Measurements from ENCODE around the gene SLC35F4. TPM values are rescaled to one million over a fixed set of nuclear protein-coding genes. Genes with fewer than 3 reads are reported as not detected.
A peak's percentile ranks its signal among the peaks of the same experiment; 100 is the strongest.
"Not testable (repeated sequence)": the region's sequence is repeated elsewhere in the genome, so short reads cannot be mapped to it uniquely, and the experiment has no call there.

SLC35F4 gene
- polyA plus RNA-seq, 1 donor, result 0.17 TPM

DNA sequence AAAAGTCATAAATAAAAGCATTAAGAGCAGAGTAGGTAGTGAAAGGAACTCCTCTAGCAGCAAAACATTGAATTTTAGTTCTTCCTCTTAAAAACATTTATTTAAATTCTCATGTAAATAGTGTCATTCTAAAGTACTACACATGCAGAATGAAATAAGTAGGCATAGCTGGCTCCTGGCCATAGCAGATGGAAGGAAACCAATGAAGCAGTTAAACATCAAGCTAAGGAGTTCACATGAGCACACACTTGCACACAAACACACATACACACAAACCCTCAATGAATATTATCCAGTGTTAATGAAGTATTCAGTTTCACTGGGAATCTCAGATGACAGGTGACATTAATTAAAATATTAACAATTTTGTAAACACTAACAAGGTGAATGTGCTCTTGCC is 69.3 kb downstream of the SLC35F4 start:
- DNase-seq, result no peak

GRCh38 chr14:57785058-57785457 is 80.8 kb downstream of the SLC35F4 start:
- DNase-seq, result no peak

GRCh38 chr14:57771801-57772200 is 94.1 kb downstream of the SLC35F4 start:
- DNase-seq, result no peak

DNA sequence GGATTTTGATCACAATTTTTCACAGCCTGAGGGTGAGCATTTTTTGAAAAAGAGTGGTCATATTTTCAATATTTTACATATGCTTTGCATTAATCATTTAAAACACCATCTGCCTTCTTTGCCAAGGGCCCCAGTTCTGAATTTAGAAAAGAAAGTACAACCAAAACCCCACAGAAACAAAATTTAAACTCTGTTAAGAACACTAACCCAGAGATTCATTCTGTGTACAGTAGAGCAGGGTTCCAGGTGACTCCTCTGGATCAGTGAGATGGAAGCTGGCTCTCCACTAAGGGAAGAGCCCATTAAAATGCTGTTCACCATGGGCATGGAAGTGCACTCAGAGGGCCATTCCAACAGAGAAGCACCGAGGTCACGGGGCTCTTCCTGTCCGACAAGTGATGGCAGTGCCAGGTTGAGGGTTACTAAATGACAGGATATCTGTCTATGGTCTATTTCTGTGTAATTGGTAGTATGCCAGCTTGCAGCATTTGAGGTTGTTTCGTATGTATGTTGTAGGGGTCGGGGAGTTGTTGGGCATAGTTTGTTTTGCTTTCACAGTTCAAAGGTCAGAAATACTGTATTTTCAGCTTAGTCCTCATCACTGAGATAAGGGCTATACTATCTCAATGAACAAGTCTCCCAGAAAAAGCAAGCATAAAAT is 95.9 kb downstream of the SLC35F4 start:
- no peak for DNase-seq

GRCh38 chr14:57761800-57762199 is 104.1 kb downstream of the SLC35F4 start:
- DNase-seq, result no peak

DNA sequence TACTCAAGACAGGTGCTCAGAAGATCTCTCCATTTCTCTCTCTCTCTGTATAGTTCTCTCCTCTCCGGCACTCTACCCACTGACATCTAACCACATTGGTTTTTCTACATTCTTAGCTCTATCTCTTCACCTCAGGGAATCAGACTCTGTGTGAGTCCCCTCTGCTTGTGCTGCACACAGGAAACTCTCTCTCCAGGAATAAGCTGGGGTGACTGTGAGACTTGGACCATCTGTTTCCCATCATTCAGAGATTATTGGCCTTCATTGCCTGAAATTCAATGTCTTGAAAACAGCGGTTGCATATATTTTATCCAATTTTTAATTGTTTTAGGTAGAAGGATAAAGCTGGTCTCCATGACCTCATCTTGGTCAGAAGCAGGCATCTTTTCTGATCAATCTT is 105.0 kb downstream of the SLC35F4 start:
- DNase-seq, result no peak

GRCh38 chr14:57755018-57755521 is 110.8 kb downstream of the SLC35F4 start:
- DNase-seq, result no peak

- no peak for DNase-seq
These were observed 111.4 kb downstream of the SLC35F4 start for GRCh38 chr14:57754527-57754926.

GRCh38 chr14:57753821-57754220 is 112.1 kb downstream of the SLC35F4 start:
- no peak for DNase-seq

GRCh38 chr14:57752142-57752695 is 113.7 kb downstream of the SLC35F4 start:
- not testable (repeated sequence) for DNase-seq

DNA sequence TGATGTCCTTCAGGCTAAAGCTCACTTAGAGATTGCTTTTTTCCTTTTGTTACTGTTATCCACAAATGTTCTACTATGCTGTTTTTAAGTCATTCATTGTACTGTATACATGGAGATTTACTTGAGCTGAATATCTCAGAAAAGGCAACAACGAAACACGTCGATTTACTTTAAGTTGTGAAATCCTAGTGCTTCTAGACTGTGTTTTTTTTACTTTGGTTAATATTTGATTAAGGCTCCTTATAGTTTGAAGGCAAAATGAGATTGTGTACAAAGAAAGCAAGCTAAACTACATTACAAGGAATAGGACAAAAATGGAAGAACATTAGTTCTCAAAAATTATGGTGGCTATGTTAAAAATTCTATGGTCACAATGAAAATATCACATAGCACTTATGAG is 114.5 kb downstream of the SLC35F4 start:
- DNase-seq, result no peak

DNA sequence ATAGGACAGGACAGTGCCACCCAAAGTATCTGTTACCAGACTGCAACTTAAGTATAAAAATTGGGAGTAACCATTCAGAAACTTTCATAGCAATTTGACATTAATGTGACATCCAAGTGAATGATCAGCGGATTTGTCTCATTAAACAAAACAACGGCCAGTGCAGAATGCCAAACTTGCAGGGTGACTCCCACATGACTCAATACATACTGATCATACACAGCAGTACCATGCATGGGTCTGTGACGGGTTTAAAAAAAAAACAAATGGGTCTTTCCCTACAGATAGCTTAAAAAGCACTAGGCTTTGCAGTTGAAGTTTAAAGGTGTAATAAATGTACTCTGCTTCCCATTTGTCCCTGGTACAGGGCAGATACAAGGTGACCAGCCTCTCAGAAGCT is 116.6 kb downstream of the SLC35F4 start:
- DNase-seq, result no peak

- no peak for DNase-seq
These were observed 117.6 kb downstream of the SLC35F4 start for GRCh38 chr14:57748279-57748678.

- no peak for DNase-seq
These were observed 118.9 kb downstream of the SLC35F4 start for GRCh38 chr14:57747036-57747435.

DNA sequence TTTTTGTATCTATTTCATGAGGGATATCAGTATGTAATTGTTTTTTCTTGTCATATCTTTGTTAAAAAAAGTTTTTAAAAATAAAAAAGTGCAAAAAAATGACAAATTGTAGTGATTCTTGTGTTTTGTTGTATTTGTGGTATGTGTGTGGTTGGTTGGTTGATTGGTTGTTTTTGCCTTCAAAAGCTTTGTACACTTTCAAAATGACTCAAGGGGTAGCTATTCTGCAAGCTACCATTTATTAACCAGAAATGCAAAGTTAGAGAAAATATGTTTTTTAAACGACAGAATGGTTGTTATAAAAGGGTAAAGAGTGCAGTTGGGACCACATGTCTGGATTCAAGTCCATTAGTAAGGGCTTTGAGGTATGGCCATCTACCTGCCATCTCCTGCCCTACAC is 119.3 kb downstream of the SLC35F4 start:
- DNase-seq, result no peak

- no peak for DNase-seq
These were observed 126.4 kb downstream of the SLC35F4 start for GRCh38 chr14:57739516-57739915.

DNA sequence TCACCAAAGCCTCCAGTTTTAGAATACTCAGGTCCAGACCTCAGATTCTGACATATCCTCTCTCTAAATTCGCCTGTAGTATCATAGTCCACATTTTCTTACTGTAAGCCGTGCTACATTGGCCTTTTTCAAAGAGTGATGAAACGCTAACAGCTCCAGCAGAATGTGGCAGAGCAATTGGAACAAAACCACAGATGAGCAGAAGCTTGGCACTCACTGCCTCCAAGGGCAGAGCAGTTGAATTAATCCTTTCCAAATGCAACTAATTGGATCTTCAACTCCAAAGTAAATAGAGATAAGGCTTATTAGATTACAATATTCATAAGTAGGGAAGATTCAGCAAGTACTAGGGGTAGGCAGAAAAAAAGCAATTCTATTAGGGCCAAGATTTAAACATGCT is 128.3 kb downstream of the SLC35F4 start:
- DNase-seq, result no peak

DNA sequence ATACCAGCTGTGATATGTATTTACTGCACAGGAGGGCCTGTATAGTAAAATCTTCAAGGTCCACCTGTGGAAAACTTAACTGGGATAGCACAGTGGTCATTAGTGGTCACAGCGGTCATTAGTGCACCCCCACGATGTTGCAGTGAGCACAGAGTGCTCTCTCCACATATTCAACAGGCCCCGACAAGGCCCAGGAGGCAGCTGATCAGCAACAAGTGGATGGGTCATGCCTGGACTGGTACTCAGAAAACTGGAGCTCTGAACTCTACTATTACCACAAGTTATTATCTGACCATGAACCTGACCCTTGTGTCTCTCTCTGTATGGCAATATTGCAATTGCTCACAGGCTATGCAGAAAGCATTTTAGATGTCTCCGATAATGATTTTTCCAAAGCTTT is 129.5 kb downstream of the SLC35F4 start:
- no peak for DNase-seq

GRCh38 chr14:57735276-57735675 is 130.6 kb downstream of the SLC35F4 start:
- no peak for DNase-seq

DNA sequence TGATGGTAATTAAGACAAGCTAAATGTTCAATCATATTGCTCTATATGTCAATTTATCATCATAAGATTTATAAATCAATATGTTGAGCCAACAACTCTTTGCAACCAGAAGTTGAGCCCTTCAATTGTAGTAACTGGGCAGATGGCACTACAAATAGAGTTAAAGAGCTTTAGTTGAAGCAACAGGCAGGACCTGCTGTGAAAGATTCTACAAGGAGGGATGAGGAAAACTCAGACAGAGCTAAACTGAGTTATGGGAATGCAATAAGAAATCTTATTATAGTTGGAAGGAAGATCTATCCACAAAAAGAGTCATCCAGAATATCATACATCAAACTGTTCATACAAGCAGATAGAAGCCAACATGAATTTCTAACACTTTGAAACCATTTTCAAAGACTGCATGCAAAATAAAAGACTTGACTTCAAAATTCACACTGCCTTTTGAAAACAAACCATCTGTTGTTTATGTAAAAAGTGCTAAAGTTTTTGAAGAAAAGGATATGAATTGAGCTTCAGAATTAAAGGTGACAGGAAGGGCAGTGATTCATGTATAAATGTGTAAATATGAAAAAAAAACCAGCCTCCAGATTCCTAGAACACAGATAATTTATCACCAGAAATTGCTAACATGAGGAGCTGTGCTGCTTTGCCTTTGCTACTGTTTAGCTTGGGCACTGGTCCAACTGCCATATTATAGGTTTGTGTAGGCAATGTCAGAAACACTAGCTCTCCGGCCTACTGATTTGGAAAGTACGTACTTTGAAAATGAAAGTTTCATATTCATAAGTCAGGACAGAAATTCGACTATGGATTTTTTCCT is 133.2 kb downstream of the SLC35F4 start:
- peak; percentile 32 for DNase-seq

GRCh38 chr14:57729208-57730187 is 136.4 kb downstream of the SLC35F4 start:
- no peak for DNase-seq

GRCh38 chr14:57725399-57726077 is 140.4 kb downstream of the SLC35F4 start:
- DNase-seq, result no peak
